Measurements from ENCODE around the gene SVOP. TPM values are rescaled to one million over a fixed set of nuclear protein-coding genes. Genes with fewer than 3 reads are reported as not detected.
"Not testable (repeated sequence)": the region's sequence is repeated elsewhere in the genome, so short reads cannot be mapped to it uniquely, and the experiment has no call there.

Gene SVOP
- total and polyA plus RNA-seq, 2 donors from 2014 or later: 0.04 TPM; not detected in 1

DNA sequence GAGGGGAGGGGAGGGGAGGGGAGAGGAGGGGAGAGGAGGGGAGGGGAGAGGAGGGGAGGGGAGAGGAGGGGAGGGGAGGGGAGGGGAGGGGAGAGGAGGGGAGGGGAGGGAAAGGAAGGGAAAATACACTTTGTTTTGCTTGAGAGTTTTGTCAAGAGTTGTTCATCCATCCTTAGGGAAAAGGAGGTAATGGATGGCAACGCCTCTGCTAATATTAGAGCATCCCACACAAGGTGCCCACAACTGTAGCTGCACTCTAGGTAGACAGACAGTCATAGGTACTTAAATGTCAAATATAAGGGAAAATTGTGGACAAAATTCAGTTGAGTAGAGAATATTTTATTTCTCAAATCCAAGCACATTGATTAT is 161.0 kb downstream of the SVOP start:
- H3K4me1 ChIP-seq (ENCODE audit: control insufficient read depth in 2 of 3, insufficient read depth in 2 of 3, low read depth in 1 of 3, low read length in 3 of 3): peaks cover 0 to 16% (median 15%) of the 10 kb centered on the region in 3 donors
- intact Hi-C loops (cut with DNase I): no loop called here
- no peak for FAIRE-seq

DNA sequence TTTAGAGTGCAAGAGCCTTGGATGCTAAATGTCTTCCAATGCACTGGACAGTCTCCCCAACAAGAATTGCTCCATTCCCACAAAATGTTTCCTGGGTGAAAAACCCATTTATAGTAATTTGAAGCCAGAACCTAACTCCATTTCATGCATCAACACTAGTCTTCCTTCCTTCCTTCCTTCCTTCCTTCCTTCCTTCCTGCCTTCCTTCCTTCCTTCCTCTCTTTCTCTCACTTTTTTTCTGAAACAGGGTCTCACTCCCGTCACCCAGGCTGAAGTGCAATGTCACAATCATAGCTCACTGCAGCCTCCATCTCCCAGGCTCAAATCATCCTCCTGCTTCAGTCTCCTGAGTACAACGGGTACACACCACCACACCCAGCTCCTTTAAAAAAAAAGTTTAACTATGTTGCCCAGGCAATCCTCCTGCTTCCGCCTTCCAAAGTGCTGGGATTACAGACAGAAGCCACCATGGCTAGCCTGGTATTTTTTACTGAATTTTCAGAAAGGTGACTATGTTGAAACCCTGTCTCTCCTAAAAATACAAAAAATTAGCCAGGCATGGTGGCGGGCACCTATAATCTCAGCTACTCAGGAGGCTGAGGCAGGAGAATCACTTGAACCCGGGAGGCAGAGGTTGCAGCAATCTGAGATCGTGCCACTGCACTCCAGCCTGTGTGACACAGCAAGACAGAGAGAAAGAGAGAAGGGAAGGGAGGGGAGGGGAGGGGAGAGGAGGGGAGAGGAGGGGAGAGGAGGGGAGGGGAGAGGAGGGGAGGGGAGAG is 161.5 kb downstream of the SVOP start:
- H3K36me3 ChIP-seq (ENCODE audit: control insufficient read depth in 2 of 3, insufficient read depth in 3 of 3, low read length in 3 of 3); H3K4me3 ChIP-seq (ENCODE audit: low read length in 3 of 3); H3K27ac ChIP-seq (ENCODE audit: low read depth in 2 of 2, low read length in 2 of 2); DNase-seq; H3K27me3 ChIP-seq (ENCODE audit: control insufficient read depth, insufficient read depth, low read length); intact Hi-C loops (cut with DNase I); H3K9me3 ChIP-seq (ENCODE audit: control insufficient read depth in 2 of 3, insufficient read depth in 1 of 3, low read length in 3 of 3); FAIRE-seq: not testable (repeated sequence)
- peaks cover 0 to 21% (median 20%) of the 10 kb centered on the region in 3 donors for H3K4me1 ChIP-seq (ENCODE audit: control insufficient read depth in 2 of 3, insufficient read depth in 2 of 3, low read depth in 1 of 3, low read length in 3 of 3)
- peak overlapping the region in 1 of 3 donors; percentile 31 for H3K9ac ChIP-seq (ENCODE audit: low read length in 3 of 3)

More for the DNA sequence above, 161.0 kb downstream of the SVOP start:
- Histone ChIP-seq H3K4me3 (ENCODE audit: low read length in 3 of 3) (no peak overlapping the region), H3K36me3 (ENCODE audit: control insufficient read depth in 2 of 3, insufficient read depth in 3 of 3, low read length in 3 of 3) (no peaks in the 10 kb centered on the region), H3K27me3 (ENCODE audit: control insufficient read depth, insufficient read depth, low read length) (no peaks in the 10 kb centered on the region), H3K27ac (ENCODE audit: low read depth in 2 of 2, low read length in 2 of 2) (no peak overlapping the region), H3K9me3 (ENCODE audit: control insufficient read depth in 2 of 3, insufficient read depth in 1 of 3, low read length in 3 of 3) (no peaks in the 10 kb centered on the region), H3K9ac (ENCODE audit: low read length in 3 of 3) (no peak overlapping the region)
- TF ChIP-seq, protein P1, sequence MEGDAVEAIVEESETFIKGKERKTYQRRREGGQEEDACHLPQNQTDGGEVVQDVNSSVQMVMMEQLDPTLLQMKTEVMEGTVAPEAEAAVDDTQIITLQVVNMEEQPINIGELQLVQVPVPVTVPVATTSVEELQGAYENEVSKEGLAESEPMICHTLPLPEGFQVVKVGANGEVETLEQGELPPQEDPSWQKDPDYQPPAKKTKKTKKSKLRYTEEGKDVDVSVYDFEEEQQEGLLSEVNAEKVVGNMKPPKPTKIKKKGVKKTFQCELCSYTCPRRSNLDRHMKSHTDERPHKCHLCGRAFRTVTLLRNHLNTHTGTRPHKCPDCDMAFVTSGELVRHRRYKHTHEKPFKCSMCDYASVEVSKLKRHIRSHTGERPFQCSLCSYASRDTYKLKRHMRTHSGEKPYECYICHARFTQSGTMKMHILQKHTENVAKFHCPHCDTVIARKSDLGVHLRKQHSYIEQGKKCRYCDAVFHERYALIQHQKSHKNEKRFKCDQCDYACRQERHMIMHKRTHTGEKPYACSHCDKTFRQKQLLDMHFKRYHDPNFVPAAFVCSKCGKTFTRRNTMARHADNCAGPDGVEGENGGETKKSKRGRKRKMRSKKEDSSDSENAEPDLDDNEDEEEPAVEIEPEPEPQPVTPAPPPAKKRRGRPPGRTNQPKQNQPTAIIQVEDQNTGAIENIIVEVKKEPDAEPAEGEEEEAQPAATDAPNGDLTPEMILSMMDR (IDR thresholded peaks at IDR 0.05; ENCODE audit: borderline replicate concordance, extremely low read depth, insufficient read depth): no peak
- DNase-seq: no peak

DNA sequence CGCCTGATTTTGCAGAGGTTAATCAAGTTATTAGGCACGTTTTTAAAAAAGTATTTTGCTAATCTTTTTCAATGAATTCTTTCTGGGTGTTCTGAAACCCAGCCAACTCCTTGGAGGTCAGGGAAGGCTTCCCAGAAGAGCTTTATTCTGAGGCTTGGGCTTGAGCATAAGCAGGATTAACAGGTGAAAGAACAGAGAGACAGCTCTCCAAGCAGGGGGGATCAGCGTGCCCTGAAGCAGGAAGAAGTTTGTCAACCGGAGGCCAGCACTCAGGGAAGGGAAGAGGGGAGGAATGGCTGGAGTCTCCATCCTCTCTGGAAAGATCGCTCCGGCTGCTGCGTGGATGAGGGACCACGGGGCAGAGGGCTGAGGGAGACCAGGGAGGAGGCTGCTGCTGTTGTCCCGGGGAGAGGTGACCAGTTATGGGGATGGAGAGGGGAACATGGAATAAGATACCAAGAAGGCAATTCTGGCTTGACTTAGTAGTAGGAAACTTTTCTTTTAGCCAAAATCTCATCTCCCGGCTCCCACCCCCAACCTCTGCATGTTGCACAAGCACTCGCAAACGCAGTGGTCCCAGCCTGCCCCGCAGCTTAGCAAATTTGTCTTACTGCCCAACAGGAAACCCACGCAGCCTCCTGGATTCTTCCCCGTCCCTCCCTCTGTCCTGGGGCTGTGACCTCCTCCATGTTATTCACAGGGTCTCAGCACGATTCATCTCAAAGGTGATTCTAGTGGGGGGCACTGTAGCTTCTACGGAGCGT is 162.4 kb downstream of the SVOP start:
- no peaks in the 10 kb centered on the region for H3K27me3 ChIP-seq (ENCODE audit: control insufficient read depth, insufficient read depth, low read length)
- peak overlapping the region; percentile 37 to 54 (median 46) for H3K4me3 ChIP-seq (ENCODE audit: low read length in 3 of 3)
- no peaks in the 10 kb centered on the region for H3K9me3 ChIP-seq (ENCODE audit: control insufficient read depth in 2 of 3, insufficient read depth in 1 of 3, low read length in 3 of 3)
- H3K4me1 ChIP-seq (ENCODE audit: control insufficient read depth in 2 of 3, insufficient read depth in 2 of 3, low read depth in 1 of 3, low read length in 3 of 3): peaks cover 0 to 27% (median 26%) of the 10 kb centered on the region in 3 donors
- no peaks in the 10 kb centered on the region for H3K36me3 ChIP-seq (ENCODE audit: control insufficient read depth in 2 of 3, insufficient read depth in 3 of 3, low read length in 3 of 3)
- peak overlapping the region in 1 of 2 donors; percentile 65 for H3K27ac ChIP-seq (ENCODE audit: low read depth in 2 of 2, low read length in 2 of 2)
- peak overlapping the region in 2 of 3 donors; percentile 29 to 31 for H3K9ac ChIP-seq (ENCODE audit: low read length in 3 of 3)
- DNase-seq (peak in 2 of 5 donors; percentile 34 to 40), FAIRE-seq (no peak)
- intact Hi-C loops (cut with DNase I): no loop called here
- TF ChIP-seq, protein P1 (IDR thresholded peaks at IDR 0.05; ENCODE audit: borderline replicate concordance, extremely low read depth, insufficient read depth): no peak

Other genes starting within 250 kb of the SVOP start
- 32.5 TPM for gene SSH1, start 163.5 kb downstream of the SVOP start, total RNA-seq
- gene SSH1, start 163.5 kb downstream of the SVOP start, polyA plus RNA-seq (ENCODE audit: insufficient read depth, low read depth, low replicate concordance): 3.6 TPM
- gene DAO, start 141.0 kb downstream of the SVOP start, total RNA-seq: 0.41 TPM
- gene DAO, start 141.0 kb downstream of the SVOP start, polyA plus RNA-seq (ENCODE audit: insufficient read depth, low read depth, low replicate concordance): 50.4 TPM
- gene USP30, start 31.5 kb upstream of the SVOP start, total RNA-seq: 16.1 TPM
- gene USP30, start 31.5 kb upstream of the SVOP start, polyA plus RNA-seq (ENCODE audit: insufficient read depth, low read depth, low replicate concordance): 9.6 TPM
- 14.7 TPM for gene ALKBH2, start 72.4 kb upstream of the SVOP start, total RNA-seq
- 18.8 TPM for gene ALKBH2, start 72.4 kb upstream of the SVOP start, polyA plus RNA-seq (ENCODE audit: insufficient read depth, low read depth, low replicate concordance)
- 24.9 TPM for gene UNG, start 76.5 kb upstream of the SVOP start, total RNA-seq
- 30.3 TPM for gene UNG, start 76.5 kb upstream of the SVOP start, polyA plus RNA-seq (ENCODE audit: insufficient read depth, low read depth, low replicate concordance)
- 56.8 TPM for gene ACACB, start 95.5 kb upstream of the SVOP start, total RNA-seq
- 13.8 TPM for gene ACACB, start 95.5 kb upstream of the SVOP start, polyA plus RNA-seq (ENCODE audit: insufficient read depth, low read depth, low replicate concordance)

Measured in kidney (tissue), 14 donors.